ENCODE data around the gene TPRG1. TPM values are rescaled to one million over a fixed set of nuclear protein-coding genes. Genes with fewer than 3 reads are reported as not detected.

Gene TPRG1
- 1 to 10 TPM in 1 of 4 donors, under 1 TPM in 3; 0.21 to 1.9 (median 0.95) TPM for polyA plus RNA-seq
- long read RNA-seq, donor 1: 0 reads
- long read RNA-seq, donor 2: 0 reads
- long read RNA-seq, donor 3: 0 reads
- long read RNA-seq, donor 4: 0 reads
- long read RNA-seq, donor 5: 0 reads
- long read RNA-seq, donor 6: 0 reads
- long read RNA-seq, donor 7: 0 reads
- long read RNA-seq, donor 8: 0 reads
- long read RNA-seq, donor 9: 0 reads
- long read RNA-seq, donor 10: 0 reads

GRCh38 chr3:189171707-189172106, at the start of gene TPRG1:
TPRG1 (plus strand) TSS chr3:189171971; CDS start chr3:189207385, 35,414 bp downstream.
- H3K4me1 ChIP-seq (ENCODE audit: control insufficient read depth in 3 of 3, insufficient read depth in 2 of 3, low read depth in 1 of 3, low read length in 2 of 3): no peaks in the 10 kb centered on the region
- H3K27ac ChIP-seq (ENCODE audit: low read depth in 1 of 3, low read length in 2 of 3): no peak within 1 kb of the TSS
- H3K36me3 ChIP-seq (ENCODE audit: control insufficient read depth in 3 of 3, insufficient read depth in 2 of 3, low read depth in 1 of 3, low read length in 3 of 3): no peaks in the 10 kb centered on the region
- WGBS, 3 donors: 53 to 74% (median 59%) methylated on average over 1 of the region's 1 CpG
- no peak within 1 kb of the TSS for H3K4me3 ChIP-seq (ENCODE audit: low read depth in 1 of 3, low read length in 3 of 3)
- FAIRE-seq (no peak), DNase-seq (no peak)
- no peaks in the 10 kb centered on the region for H3K27me3 ChIP-seq (ENCODE audit: control insufficient read depth in 3 of 3, insufficient read depth in 3 of 3, low read length in 3 of 3)
- H3K9me3 ChIP-seq (ENCODE audit: control insufficient read depth in 2 of 2, insufficient read depth in 1 of 2, low read depth in 1 of 2, low read length in 1 of 2): no peaks in the 10 kb centered on the region

GRCh38 chr3:189122110-189122509, 49.7 kb upstream of the TPRG1 start:
- H3K27ac ChIP-seq (ENCODE audit: low read depth in 1 of 3, low read length in 2 of 3): no peak overlapping the region

GRCh38 chr3:189122526-189123205, 49.1 kb upstream of the TPRG1 start:
- Histone ChIP-seq H3K36me3 (ENCODE audit: control insufficient read depth in 3 of 3, insufficient read depth in 2 of 3, low read depth in 1 of 3, low read length in 3 of 3) (no peaks in the 10 kb centered on the region), H3K4me1 (ENCODE audit: control insufficient read depth in 3 of 3, insufficient read depth in 2 of 3, low read depth in 1 of 3, low read length in 2 of 3) (peaks cover 0 to 6% (median 0%) of the 10 kb centered on the region in 3 donors), H3K27me3 (ENCODE audit: control insufficient read depth in 3 of 3, insufficient read depth in 3 of 3, low read length in 3 of 3) (no peaks in the 10 kb centered on the region), H3K9me3 (ENCODE audit: control insufficient read depth in 2 of 2, insufficient read depth in 1 of 2, low read depth in 1 of 2, low read length in 1 of 2) (peaks cover 0 to 7% of the 10 kb centered on the region in 2 donors), H3K4me3 (ENCODE audit: low read depth in 1 of 3, low read length in 3 of 3) (no peak overlapping the region), H3K27ac (ENCODE audit: low read depth in 1 of 3, low read length in 2 of 3) (no peak overlapping the region)
- DNase-seq (no peak), FAIRE-seq (no peak)
- 25 to 50% (median 29%) methylated on average over 5 of the region's 5 CpGs for WGBS, 3 donors

More at GRCh38 chr3:189122110-189122509, 49.7 kb upstream of the TPRG1 start:
- no peak for FAIRE-seq
- no peak for DNase-seq
- Histone ChIP-seq H3K4me3 (ENCODE audit: low read depth in 1 of 3, low read length in 3 of 3) (no peak overlapping the region), H3K36me3 (ENCODE audit: control insufficient read depth in 3 of 3, insufficient read depth in 2 of 3, low read depth in 1 of 3, low read length in 3 of 3) (no peaks in the 10 kb centered on the region), H3K9me3 (ENCODE audit: control insufficient read depth in 2 of 2, insufficient read depth in 1 of 2, low read depth in 1 of 2, low read length in 1 of 2) (peaks cover 0 to 7% of the 10 kb centered on the region in 2 donors), H3K27me3 (ENCODE audit: control insufficient read depth in 3 of 3, insufficient read depth in 3 of 3, low read length in 3 of 3) (no peaks in the 10 kb centered on the region), H3K4me1 (ENCODE audit: control insufficient read depth in 3 of 3, insufficient read depth in 2 of 3, low read depth in 1 of 3, low read length in 2 of 3) (peaks cover 0 to 6% (median 0%) of the 10 kb centered on the region in 3 donors)
- WGBS, 3 donors: 37 to 62% (median 56%) methylated on average over 2 of the region's 2 CpGs

- WGBS, 3 donors: 15 to 44% (median 32%) methylated on average over 11 of the region's 11 CpGs
- H3K27me3 ChIP-seq (ENCODE audit: control insufficient read depth in 3 of 3, insufficient read depth in 3 of 3, low read length in 3 of 3): no peaks in the 10 kb centered on the region
Observed at GRCh38 chr3:189123595-189124387, 48.0 kb upstream of the TPRG1 start.

GRCh38 chr3:189132231-189132671, 39.5 kb upstream of the TPRG1 start:
- H3K36me3 ChIP-seq (ENCODE audit: control insufficient read depth in 3 of 3, insufficient read depth in 2 of 3, low read depth in 1 of 3, low read length in 3 of 3): no peaks in the 10 kb centered on the region
- WGBS, 3 donors: 45 to 66% (median 46%) methylated on average over 9 of the region's 9 CpGs
- H3K4me1 ChIP-seq (ENCODE audit: control insufficient read depth in 3 of 3, insufficient read depth in 2 of 3, low read depth in 1 of 3, low read length in 2 of 3): peaks cover 0 to 8% (median 0%) of the 10 kb centered on the region in 3 donors
- FAIRE-seq (no peak), DNase-seq (peak in 1 of 2 donors; percentile 59)
- H3K27ac ChIP-seq (ENCODE audit: low read depth in 1 of 3, low read length in 2 of 3): peak overlapping the region in 2 of 3 donors; percentile 60 to 84
- no peaks in the 10 kb centered on the region for H3K27me3 ChIP-seq (ENCODE audit: control insufficient read depth in 3 of 3, insufficient read depth in 3 of 3, low read length in 3 of 3)
- H3K9me3 ChIP-seq (ENCODE audit: control insufficient read depth in 2 of 2, insufficient read depth in 1 of 2, low read depth in 1 of 2, low read length in 1 of 2): no peaks in the 10 kb centered on the region
- H3K4me3 ChIP-seq (ENCODE audit: low read depth in 1 of 3, low read length in 3 of 3): no peak overlapping the region

More at GRCh38 chr3:189123595-189124387, 48.0 kb upstream of the TPRG1 start:
- peak in 1 of 2 donors; percentile 88 for DNase-seq
- no peak for FAIRE-seq
- Histone ChIP-seq H3K4me3 (ENCODE audit: low read depth in 1 of 3, low read length in 3 of 3) (no peak overlapping the region), H3K36me3 (ENCODE audit: control insufficient read depth in 3 of 3, insufficient read depth in 2 of 3, low read depth in 1 of 3, low read length in 3 of 3) (no peaks in the 10 kb centered on the region), H3K27ac (ENCODE audit: low read depth in 1 of 3, low read length in 2 of 3) (no peak overlapping the region), H3K4me1 (ENCODE audit: control insufficient read depth in 3 of 3, insufficient read depth in 2 of 3, low read depth in 1 of 3, low read length in 2 of 3) (peaks cover 0 to 6% (median 0%) of the 10 kb centered on the region in 3 donors), H3K9me3 (ENCODE audit: control insufficient read depth in 2 of 2, insufficient read depth in 1 of 2, low read depth in 1 of 2, low read length in 1 of 2) (peaks cover 0 to 7% of the 10 kb centered on the region in 2 donors)

- 80 to 87% (median 84%) methylated on average over 2 of the region's 2 CpGs for WGBS, 3 donors
- Histone ChIP-seq H3K36me3 (ENCODE audit: control insufficient read depth in 3 of 3, insufficient read depth in 2 of 3, low read depth in 1 of 3, low read length in 3 of 3) (no peaks in the 10 kb centered on the region), H3K27ac (ENCODE audit: low read depth in 1 of 3, low read length in 2 of 3) (peak overlapping the region in 1 of 3 donors; percentile 7), H3K4me1 (ENCODE audit: control insufficient read depth in 3 of 3, insufficient read depth in 2 of 3, low read depth in 1 of 3, low read length in 2 of 3) (peaks cover 0 to 8% (median 0%) of the 10 kb centered on the region in 3 donors), H3K9me3 (ENCODE audit: control insufficient read depth in 2 of 2, insufficient read depth in 1 of 2, low read depth in 1 of 2, low read length in 1 of 2) (no peaks in the 10 kb centered on the region), H3K4me3 (ENCODE audit: low read depth in 1 of 3, low read length in 3 of 3) (no peak overlapping the region), H3K27me3 (ENCODE audit: control insufficient read depth in 3 of 3, insufficient read depth in 3 of 3, low read length in 3 of 3) (no peaks in the 10 kb centered on the region)
- FAIRE-seq: no peak
- no peak for DNase-seq
Observed at GRCh38 chr3:189132839-189133238, 38.9 kb upstream of the TPRG1 start.

GRCh38 chr3:189133768-189134167, 38.0 kb upstream of the TPRG1 start:
- DNase-seq (no peak), FAIRE-seq (no peak)
- Histone ChIP-seq H3K4me1 (ENCODE audit: control insufficient read depth in 3 of 3, insufficient read depth in 2 of 3, low read depth in 1 of 3, low read length in 2 of 3) (peaks cover 0 to 8% (median 0%) of the 10 kb centered on the region in 3 donors), H3K27me3 (ENCODE audit: control insufficient read depth in 3 of 3, insufficient read depth in 3 of 3, low read length in 3 of 3) (no peaks in the 10 kb centered on the region), H3K4me3 (ENCODE audit: low read depth in 1 of 3, low read length in 3 of 3) (no peak overlapping the region), H3K9me3 (ENCODE audit: control insufficient read depth in 2 of 2, insufficient read depth in 1 of 2, low read depth in 1 of 2, low read length in 1 of 2) (no peaks in the 10 kb centered on the region), H3K27ac (ENCODE audit: low read depth in 1 of 3, low read length in 2 of 3) (no peak overlapping the region), H3K36me3 (ENCODE audit: control insufficient read depth in 3 of 3, insufficient read depth in 2 of 3, low read depth in 1 of 3, low read length in 3 of 3) (no peaks in the 10 kb centered on the region)

- FAIRE-seq (no peak), DNase-seq (no peak)
- Histone ChIP-seq H3K27me3 (ENCODE audit: control insufficient read depth in 3 of 3, insufficient read depth in 3 of 3, low read length in 3 of 3) (no peaks in the 10 kb centered on the region), H3K4me3 (ENCODE audit: low read depth in 1 of 3, low read length in 3 of 3) (no peak overlapping the region), H3K27ac (ENCODE audit: low read depth in 1 of 3, low read length in 2 of 3) (no peak overlapping the region), H3K36me3 (ENCODE audit: control insufficient read depth in 3 of 3, insufficient read depth in 2 of 3, low read depth in 1 of 3, low read length in 3 of 3) (no peaks in the 10 kb centered on the region), H3K9me3 (ENCODE audit: control insufficient read depth in 2 of 2, insufficient read depth in 1 of 2, low read depth in 1 of 2, low read length in 1 of 2) (no peaks in the 10 kb centered on the region), H3K4me1 (ENCODE audit: control insufficient read depth in 3 of 3, insufficient read depth in 2 of 3, low read depth in 1 of 3, low read length in 2 of 3) (peaks cover 0 to 4% (median 0%) of the 10 kb centered on the region in 3 donors)
- WGBS, 3 donors: 95 to 96% (median 96%) methylated on average over 4 of the region's 4 CpGs
Observed at GRCh38 chr3:189137416-189137815, 34.4 kb upstream of the TPRG1 start.

Measured in small intestine (tissue), 16 donors.